BE2C (cell line): ENCODE measurements around the gene HOXA11.

Experiments used
- DNase-seq: peaks from one replicate; pipeline ENCODE4 v3.0.0-alpha.2; 2020
- H3K27me3 ChIP-seq: fragments of 250-450 bp; sonication (Bioruptor Pico); 2 replicates; pipeline ENCODE4 v1.5.1; 2020; ENCODE audit warnings: mild to moderate bottlenecking
- H3K36me3 ChIP-seq: fragments of 250-450 bp; sonication (Bioruptor Pico); 2 replicates; pipeline ENCODE4 v1.5.1; 2020; ENCODE audit warnings: mild to moderate bottlenecking
- H3K4me1 ChIP-seq: fragments of 250-450 bp; sonication (Bioruptor Pico); 2 replicates; pipeline ENCODE4 v1.5.1; 2020
- H3K4me3 ChIP-seq: 2 replicates; pipeline ENCODE4 v1.5.1; 2011; ENCODE audit warnings: low read depth, low read length
- H3K9me3 ChIP-seq: fragments of 250-450 bp; sonication (Bioruptor Pico); 2 replicates; pipeline ENCODE4 v1.5.1; 2020
- CTCF ChIP-seq: IDR thresholded peaks from 2 replicates; pipeline ENCODE4 v1.5.1; 2012; ENCODE audit warnings: mild to moderate bottlenecking, low read depth, low read length

Gene HOXA11

GRCh38 chr7:27220440-27220955 lies 35.5 kb upstream of the HOXA11 start:
- DNase-seq = no peak
- no peaks in the 10 kb centered on the region for H3K4me1 ChIP-seq
- H3K36me3 ChIP-seq = no peaks in the 10 kb centered on the region
- H3K4me3 ChIP-seq = no peak overlapping the region
- H3K27me3 ChIP-seq = peaks cover 94% of the 10 kb centered on the region
- TF ChIP-seq CTCF = no peak
- no peaks in the 10 kb centered on the region for H3K9me3 ChIP-seq

GRCh38 chr7:27219821-27220220 lies 34.8 kb upstream of the HOXA11 start:
- Histone ChIP-seq H3K4me1 (no peaks in the 10 kb centered on the region), H3K4me3 (no peak overlapping the region), H3K36me3 (no peaks in the 10 kb centered on the region), H3K27me3 (peaks cover 94% of the 10 kb centered on the region), H3K9me3 (no peaks in the 10 kb centered on the region)
- no peak for DNase-seq
- TF ChIP-seq CTCF = no peak

- no peak for TF ChIP-seq CTCF
- no peaks in the 10 kb centered on the region for H3K9me3 ChIP-seq
- no peak for DNase-seq
- no peak overlapping the region for H3K4me3 ChIP-seq
- no peaks in the 10 kb centered on the region for H3K4me1 ChIP-seq
- peaks cover 94% of the 10 kb centered on the region for H3K27me3 ChIP-seq
- H3K36me3 ChIP-seq = no peaks in the 10 kb centered on the region
These were observed 32.9 kb upstream of the HOXA11 start for GRCh38 chr7:27217951-27218350.

GRCh38 chr7:27215356-27215755 lies 30.3 kb upstream of the HOXA11 start:
- Histone ChIP-seq H3K36me3 (no peaks in the 10 kb centered on the region), H3K4me3 (no peak overlapping the region), H3K4me1 (no peaks in the 10 kb centered on the region), H3K27me3 (peaks cover 94% of the 10 kb centered on the region), H3K9me3 (no peaks in the 10 kb centered on the region)
- DNase-seq = no peak
- no peak for TF ChIP-seq CTCF

- no peak for DNase-seq
- H3K27me3 ChIP-seq = peaks cover 93% of the 10 kb centered on the region
These were observed 29.4 kb upstream of the HOXA11 start for GRCh38 chr7:27214239-27214950.

More at GRCh38 chr7:27214239-27214950, 29.4 kb upstream of the HOXA11 start:
- H3K4me1 ChIP-seq = no peaks in the 10 kb centered on the region
- no peaks in the 10 kb centered on the region for H3K9me3 ChIP-seq
- H3K36me3 ChIP-seq = no peaks in the 10 kb centered on the region
- no peak for TF ChIP-seq CTCF
- no peak overlapping the region for H3K4me3 ChIP-seq
